ENCODE data around the gene MMAA. TPM values are rescaled to one million over a fixed set of nuclear protein-coding genes. Genes with fewer than 3 reads are reported as not detected.

MMAA gene
- total RNA-seq, 1 donor from 2014 or later: 11.3 TPM

GRCh38 chr4:145694929-145695328 lies 75.7 kb downstream of the MMAA start:
- ATAC-seq (ENCODE audit: low read depth): no peak
- intact Hi-C loops (cut with micrococcal nuclease): no loop called here
- Mint-ChIP-seq H3K4me1 (no peaks in the 10 kb centered on the region), H3K4me3 (no peak overlapping the region), H3K36me3 (ENCODE audit: low read depth) (no peaks in the 10 kb centered on the region), H3K9me3 (peaks cover 19% of the 10 kb centered on the region), H3K27ac (no peak overlapping the region), H3K27me3 (peaks cover 1% of the 10 kb centered on the region)
- ChIA-PET CTCF (no interaction called here), POLR2A (no interaction called here)
- DNase-seq: no peak
- TF ChIP-seq, protein P1, sequence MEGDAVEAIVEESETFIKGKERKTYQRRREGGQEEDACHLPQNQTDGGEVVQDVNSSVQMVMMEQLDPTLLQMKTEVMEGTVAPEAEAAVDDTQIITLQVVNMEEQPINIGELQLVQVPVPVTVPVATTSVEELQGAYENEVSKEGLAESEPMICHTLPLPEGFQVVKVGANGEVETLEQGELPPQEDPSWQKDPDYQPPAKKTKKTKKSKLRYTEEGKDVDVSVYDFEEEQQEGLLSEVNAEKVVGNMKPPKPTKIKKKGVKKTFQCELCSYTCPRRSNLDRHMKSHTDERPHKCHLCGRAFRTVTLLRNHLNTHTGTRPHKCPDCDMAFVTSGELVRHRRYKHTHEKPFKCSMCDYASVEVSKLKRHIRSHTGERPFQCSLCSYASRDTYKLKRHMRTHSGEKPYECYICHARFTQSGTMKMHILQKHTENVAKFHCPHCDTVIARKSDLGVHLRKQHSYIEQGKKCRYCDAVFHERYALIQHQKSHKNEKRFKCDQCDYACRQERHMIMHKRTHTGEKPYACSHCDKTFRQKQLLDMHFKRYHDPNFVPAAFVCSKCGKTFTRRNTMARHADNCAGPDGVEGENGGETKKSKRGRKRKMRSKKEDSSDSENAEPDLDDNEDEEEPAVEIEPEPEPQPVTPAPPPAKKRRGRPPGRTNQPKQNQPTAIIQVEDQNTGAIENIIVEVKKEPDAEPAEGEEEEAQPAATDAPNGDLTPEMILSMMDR (IDR thresholded peaks at IDR 0.05): no peak

DNA sequence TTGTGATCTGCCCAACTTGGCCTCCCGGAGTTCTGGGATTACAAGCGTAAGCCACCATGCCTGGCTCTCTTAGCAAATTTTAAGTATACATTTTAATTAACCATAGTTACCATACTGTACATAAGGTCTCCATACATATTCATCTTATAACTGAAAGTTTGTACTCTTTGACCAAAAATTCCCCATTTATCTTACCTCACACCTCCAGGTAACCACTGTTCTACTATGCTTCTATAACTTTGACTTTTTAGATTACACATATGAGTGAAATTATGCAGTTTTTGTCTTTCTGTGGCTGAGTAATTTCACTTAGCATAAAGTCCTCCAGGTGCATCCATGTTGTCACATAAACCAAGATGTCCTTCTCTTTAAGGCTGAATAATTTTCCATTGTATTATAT lies 78.1 kb downstream of the MMAA start:
- ChIA-PET CTCF (no interaction called here), POLR2A (no interaction called here)
- TF ChIP-seq, protein P1 (IDR thresholded peaks at IDR 0.05): no peak
- ATAC-seq (ENCODE audit: low read depth): no peak
- peaks cover 10% of the 10 kb centered on the region for H3K9me3 Mint-ChIP-seq
- intact Hi-C loops (cut with micrococcal nuclease): no loop called here
- peaks cover 10% of the 10 kb centered on the region for H3K27me3 Mint-ChIP-seq
- H3K27ac Mint-ChIP-seq: no peak overlapping the region
- DNase-seq: no peak
- H3K36me3 Mint-ChIP-seq (ENCODE audit: low read depth): no peaks in the 10 kb centered on the region
- no peaks in the 10 kb centered on the region for H3K4me1 Mint-ChIP-seq
- no peak overlapping the region for H3K4me3 Mint-ChIP-seq

- no peak for ATAC-seq (ENCODE audit: low read depth)
- TF ChIP-seq, protein P1 (IDR thresholded peaks at IDR 0.05): no peak
- intact Hi-C loops (cut with micrococcal nuclease): no loop called here
- CTCF ChIA-PET: no interaction called here
- DNase-seq: no peak
- H3K27ac Mint-ChIP-seq: no peak overlapping the region
- POLR2A ChIA-PET: no interaction called here
- no peaks in the 10 kb centered on the region for H3K36me3 Mint-ChIP-seq (ENCODE audit: low read depth)
- peaks cover 10% of the 10 kb centered on the region for H3K9me3 Mint-ChIP-seq
- no peak overlapping the region for H3K4me3 Mint-ChIP-seq
- H3K27me3 Mint-ChIP-seq: peaks cover 10% of the 10 kb centered on the region
- H3K4me1 Mint-ChIP-seq: no peaks in the 10 kb centered on the region
Observed at GRCh38 chr4:145698507-145698906, 79.3 kb downstream of the MMAA start.

GRCh38 chr4:145703850-145704497 lies 84.8 kb downstream of the MMAA start:
- DNase-seq (no peak), ATAC-seq (ENCODE audit: low read depth) (no peak)
- Mint-ChIP-seq H3K9me3 (no peaks in the 10 kb centered on the region), H3K4me1 (no peaks in the 10 kb centered on the region), H3K27ac (no peak overlapping the region), H3K36me3 (ENCODE audit: low read depth) (no peaks in the 10 kb centered on the region), H3K27me3 (peaks cover 10% of the 10 kb centered on the region), H3K4me3 (no peak overlapping the region)
- intact Hi-C loops (cut with micrococcal nuclease): no loop called here
- CTCF ChIA-PET: no interaction called here
- POLR2A ChIA-PET: no interaction called here
- TF ChIP-seq, protein P1 (IDR thresholded peaks at IDR 0.05): no peak

- H3K27ac Mint-ChIP-seq: no peak overlapping the region
- TF ChIP-seq, protein P1 (IDR thresholded peaks at IDR 0.05): no peak
- peaks cover 2% of the 10 kb centered on the region for H3K36me3 Mint-ChIP-seq (ENCODE audit: low read depth)
- ATAC-seq (ENCODE audit: low read depth) (no peak), DNase-seq (no peak)
- peaks cover 11% of the 10 kb centered on the region for H3K27me3 Mint-ChIP-seq
- intact Hi-C loops (cut with micrococcal nuclease): no loop called here
- H3K9me3 Mint-ChIP-seq: peaks cover 22% of the 10 kb centered on the region
- no peak overlapping the region for H3K4me3 Mint-ChIP-seq
- POLR2A ChIA-PET: no interaction called here
- CTCF ChIA-PET: no interaction called here
- no peaks in the 10 kb centered on the region for H3K4me1 Mint-ChIP-seq
Observed at GRCh38 chr4:145709336-145709735, 90.2 kb downstream of the MMAA start.

Other genes with a start within 250 kb of the MMAA start
- gene SMAD1, start 137.5 kb upstream of the MMAA start, total RNA-seq: not detected in 2 replicates
- not detected in 2 replicates for gene C4orf51, start 60.8 kb downstream of the MMAA start, total RNA-seq

Data from activated B cell treated with CpG ODN at 0.5 μM for 24 hours (primary cell).